Nephron (organoid): ENCODE results near the gene NEK10.
A peak's percentile ranks its signal among the peaks of the same experiment; 100 is the strongest.
"Not testable (repeated sequence)": the region's sequence is repeated elsewhere in the genome, so short reads cannot be mapped to it uniquely, and the experiment has no call there.

ENCODE experiments used
- H3K27ac Mint-ChIP-seq, 3 experiments: 2 replicates each; pipeline ENCODE4 v1.8.0; 2020; ENCODE audit warnings: mixed read lengths in 3 of 3, mild to moderate bottlenecking in 2 of 3, moderate library complexity in 1 of 3
- H3K27me3 Mint-ChIP-seq: 2 replicates; pipeline ENCODE4 v1.8.0; 2021; ENCODE audit warnings: low read depth, mild to moderate bottlenecking, moderate library complexity, mixed read lengths
- H3K36me3 Mint-ChIP-seq: 2 replicates; pipeline ENCODE4 v1.8.0; 2020; ENCODE audit warnings: low read depth, mixed read lengths
- H3K4me1 Mint-ChIP-seq: 2 replicates; pipeline ENCODE4 v1.8.0; 2020; ENCODE audit warnings: mixed read lengths
- H3K4me3 Mint-ChIP-seq, 3 experiments: 2 replicates each; pipeline ENCODE4 v1.8.0; 2020; ENCODE audit warnings: mild to moderate bottlenecking in 3 of 3, mixed read lengths in 3 of 3, moderate library complexity in 2 of 3
- H3K9me3 Mint-ChIP-seq: 2 replicates; pipeline ENCODE4 v1.8.0; 2020; ENCODE audit warnings: mixed read lengths
- TF ChIP-seq, protein P1 (sequence below), 3 experiments: fragments of 200-600 bp; sonication (generic); IDR thresholded peaks; one replicate each; pipeline ENCODE4 v1.5.0; 2021; ENCODE audit warnings: antibody characterized with exemption in 3 of 3; ENCODE audit not compliant: unreplicated experiment in 3 of 3

Gene NEK10

DNA sequence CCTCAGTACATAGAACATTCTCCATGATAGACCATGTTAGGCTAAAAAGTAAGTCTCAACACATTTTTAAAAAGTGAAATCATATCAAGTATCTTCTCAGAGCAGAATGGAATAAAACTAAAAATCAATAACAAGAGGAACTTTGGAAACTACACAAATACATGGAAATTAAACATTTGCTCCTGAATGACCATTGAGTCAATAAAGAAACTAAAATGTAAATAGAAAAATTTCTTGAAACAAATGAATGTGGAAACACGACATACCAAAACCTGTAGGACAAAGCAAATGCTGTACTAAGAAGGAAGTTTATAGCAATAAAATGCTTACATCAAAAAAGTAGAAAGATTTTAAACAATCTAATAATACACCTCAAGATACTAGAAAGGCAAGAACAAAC is 33.6 kb downstream of the NEK10 start:
- no peak overlapping the region for H3K27ac Mint-ChIP-seq
- H3K4me3 Mint-ChIP-seq, result no peak overlapping the region
- H3K36me3 Mint-ChIP-seq, result no peaks in the 10 kb centered on the region
- TF ChIP-seq, protein P1, sequence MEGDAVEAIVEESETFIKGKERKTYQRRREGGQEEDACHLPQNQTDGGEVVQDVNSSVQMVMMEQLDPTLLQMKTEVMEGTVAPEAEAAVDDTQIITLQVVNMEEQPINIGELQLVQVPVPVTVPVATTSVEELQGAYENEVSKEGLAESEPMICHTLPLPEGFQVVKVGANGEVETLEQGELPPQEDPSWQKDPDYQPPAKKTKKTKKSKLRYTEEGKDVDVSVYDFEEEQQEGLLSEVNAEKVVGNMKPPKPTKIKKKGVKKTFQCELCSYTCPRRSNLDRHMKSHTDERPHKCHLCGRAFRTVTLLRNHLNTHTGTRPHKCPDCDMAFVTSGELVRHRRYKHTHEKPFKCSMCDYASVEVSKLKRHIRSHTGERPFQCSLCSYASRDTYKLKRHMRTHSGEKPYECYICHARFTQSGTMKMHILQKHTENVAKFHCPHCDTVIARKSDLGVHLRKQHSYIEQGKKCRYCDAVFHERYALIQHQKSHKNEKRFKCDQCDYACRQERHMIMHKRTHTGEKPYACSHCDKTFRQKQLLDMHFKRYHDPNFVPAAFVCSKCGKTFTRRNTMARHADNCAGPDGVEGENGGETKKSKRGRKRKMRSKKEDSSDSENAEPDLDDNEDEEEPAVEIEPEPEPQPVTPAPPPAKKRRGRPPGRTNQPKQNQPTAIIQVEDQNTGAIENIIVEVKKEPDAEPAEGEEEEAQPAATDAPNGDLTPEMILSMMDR (IDR thresholded peaks at IDR 0.05; ENCODE audit: unreplicated experiment in 3 of 3), result no peak
- no peaks in the 10 kb centered on the region for H3K4me1 Mint-ChIP-seq
- H3K27me3 Mint-ChIP-seq, result no peaks in the 10 kb centered on the region
- H3K9me3 Mint-ChIP-seq, result peaks cover 15% of the 10 kb centered on the region

DNA sequence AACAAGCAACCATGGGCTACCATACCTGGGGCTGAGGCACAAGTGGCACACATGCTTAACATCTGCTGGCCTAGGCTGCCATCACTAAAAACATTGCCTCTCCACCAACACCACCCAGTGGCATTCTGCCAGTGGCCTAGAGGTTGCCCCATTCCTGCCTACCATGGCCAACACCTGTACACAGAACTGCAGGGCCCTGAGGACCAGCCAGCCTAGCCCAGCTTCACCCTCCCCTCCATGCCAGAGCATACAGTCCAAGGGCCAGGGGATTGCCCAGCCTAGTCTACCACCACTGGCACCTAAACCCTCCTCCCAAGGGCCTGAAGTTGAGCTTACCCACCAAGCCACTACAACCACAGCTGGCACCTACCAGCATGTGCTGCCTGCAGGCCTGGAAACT is 35.3 kb downstream of the NEK10 start:
- H3K36me3 Mint-ChIP-seq, result no peaks in the 10 kb centered on the region
- TF ChIP-seq, protein P1 (IDR thresholded peaks at IDR 0.05; ENCODE audit: unreplicated experiment in 3 of 3), result no peak
- H3K4me3 Mint-ChIP-seq, result no peak overlapping the region
- H3K9me3 Mint-ChIP-seq, result peaks cover 15% of the 10 kb centered on the region
- H3K27ac Mint-ChIP-seq, result no peak overlapping the region
- no peaks in the 10 kb centered on the region for H3K27me3 Mint-ChIP-seq
- no peaks in the 10 kb centered on the region for H3K4me1 Mint-ChIP-seq

DNA sequence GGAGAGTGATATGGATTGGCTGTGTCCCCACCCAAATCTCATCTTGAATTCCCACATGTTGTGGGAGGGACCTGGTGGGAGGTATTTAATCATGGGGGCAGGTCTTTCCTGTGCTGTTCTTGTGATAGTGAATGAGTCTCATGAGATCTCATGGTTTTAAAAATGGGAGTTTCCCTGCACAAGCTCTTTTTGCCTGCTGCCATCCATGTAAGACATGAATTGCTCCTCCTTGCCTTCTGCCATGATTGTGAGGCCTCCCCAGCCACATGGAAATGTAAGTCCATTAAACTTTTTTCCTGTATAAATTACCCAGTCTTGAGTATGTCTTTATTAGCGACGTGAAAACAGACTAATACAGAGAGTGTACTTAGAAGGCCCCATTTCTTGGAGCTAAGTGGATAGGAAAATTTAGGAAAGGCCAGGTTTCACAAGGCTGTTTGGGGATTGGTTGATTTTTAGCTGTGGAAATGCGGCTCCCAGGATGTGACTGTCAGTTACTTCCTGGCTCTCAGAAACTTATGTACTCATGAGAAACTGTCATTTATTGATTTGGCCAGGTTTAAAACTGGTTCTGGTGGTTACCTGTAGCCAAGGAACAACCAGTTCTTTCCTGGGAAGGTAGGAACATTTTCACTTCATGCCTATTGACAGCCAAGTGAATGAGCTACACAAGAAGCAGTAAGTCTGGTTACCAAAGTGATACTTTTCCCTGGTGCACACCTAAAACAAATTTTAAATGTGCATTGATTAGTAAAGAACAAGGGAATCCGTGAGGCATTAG is 40.0 kb downstream of the NEK10 start:
- H3K36me3 Mint-ChIP-seq, H3K9me3 Mint-ChIP-seq, H3K4me1 Mint-ChIP-seq, H3K27ac Mint-ChIP-seq, H3K27me3 Mint-ChIP-seq, H3K4me3 Mint-ChIP-seq: not testable (repeated sequence)

DNA sequence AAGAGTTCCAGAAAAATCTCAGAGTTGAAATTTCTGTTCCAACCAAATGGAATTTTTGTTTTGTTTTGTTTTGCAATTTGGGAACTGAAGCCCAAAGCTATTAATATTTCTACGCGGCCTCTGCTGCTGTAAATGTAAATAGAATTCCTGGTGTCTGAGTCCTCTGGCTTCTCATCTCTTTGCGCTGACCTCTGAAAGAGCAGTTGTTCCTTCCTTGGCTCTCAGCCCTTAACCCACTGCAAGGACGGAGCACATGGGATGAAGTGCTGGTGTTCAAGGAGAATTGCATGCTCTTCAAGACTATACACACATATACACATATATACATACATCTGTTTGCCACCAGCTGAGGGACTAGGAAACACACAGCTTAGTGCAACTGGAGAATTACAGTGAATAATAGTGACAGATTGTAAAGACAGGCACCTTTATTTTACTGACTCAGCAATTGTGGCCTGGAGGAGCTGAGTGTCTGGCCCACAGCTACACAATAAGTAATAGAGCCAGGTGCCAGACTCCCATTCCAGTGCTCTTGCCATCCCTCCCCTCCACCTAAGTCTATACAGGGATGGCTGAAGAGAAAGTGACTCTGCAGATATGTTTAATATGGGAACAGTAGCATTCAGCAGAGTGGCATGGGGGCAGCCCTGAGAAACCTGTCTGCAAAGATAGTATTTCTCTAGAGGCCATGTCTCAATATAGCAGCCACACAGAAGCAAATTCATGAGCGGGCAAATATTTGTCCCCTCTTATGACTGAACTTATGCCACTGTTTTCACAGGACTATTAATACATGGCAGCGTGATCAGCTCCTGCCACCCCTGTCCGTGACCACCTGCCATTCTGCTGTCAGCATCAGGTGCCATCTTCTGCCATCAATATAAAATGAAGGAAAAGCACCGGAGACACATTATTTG is 42.3 kb downstream of the NEK10 start:
- TF ChIP-seq, protein P1 (IDR thresholded peaks at IDR 0.05; ENCODE audit: unreplicated experiment in 3 of 3), result no peak
- no peaks in the 10 kb centered on the region for H3K27me3 Mint-ChIP-seq

GRCh38 chr3:27326202-27326601 is 43.0 kb downstream of the NEK10 start:
- Mint-ChIP-seq H3K27ac (peak overlapping the region in 1 of 3 experiments; percentile 40), H3K9me3 (peaks cover 3% of the 10 kb centered on the region), H3K27me3 (no peaks in the 10 kb centered on the region), H3K36me3 (peaks cover 6% of the 10 kb centered on the region), H3K4me3 (no peak overlapping the region), H3K4me1 (peaks cover 10% of the 10 kb centered on the region)
- TF ChIP-seq, protein P1 (IDR thresholded peaks at IDR 0.05; ENCODE audit: unreplicated experiment in 3 of 3), result no peak

More for the DNA sequence above, 42.3 kb downstream of the NEK10 start:
- H3K4me3 Mint-ChIP-seq, result no peak overlapping the region
- H3K36me3 Mint-ChIP-seq, result peaks cover 6% of the 10 kb centered on the region
- H3K9me3 Mint-ChIP-seq, result peaks cover 3% of the 10 kb centered on the region
- H3K4me1 Mint-ChIP-seq, result peaks cover 10% of the 10 kb centered on the region
- H3K27ac Mint-ChIP-seq, result peak overlapping the region in 2 of 3 experiments; percentile 31 to 40

DNA sequence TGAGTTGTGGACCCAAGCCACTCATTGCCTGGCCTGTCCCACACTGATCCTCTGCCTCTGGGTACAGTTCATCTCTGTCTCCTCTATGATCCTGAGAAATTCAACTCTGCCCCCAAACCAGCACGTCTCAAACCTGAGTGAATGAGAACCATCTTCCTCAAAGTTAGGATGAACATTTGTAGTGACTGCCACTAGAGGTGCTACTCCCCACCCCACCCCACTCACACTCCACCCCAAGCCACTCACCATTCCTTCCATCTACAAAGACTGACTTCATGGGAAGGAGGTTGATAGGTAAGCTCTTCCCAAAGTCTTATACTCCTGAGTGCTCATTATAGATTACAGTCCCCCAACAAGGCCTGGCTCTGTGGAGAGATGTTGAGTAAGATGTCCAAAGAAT is 43.8 kb downstream of the NEK10 start:
- Mint-ChIP-seq H3K4me3 (no peak overlapping the region), H3K4me1 (peaks cover 10% of the 10 kb centered on the region), H3K27me3 (no peaks in the 10 kb centered on the region), H3K27ac (no peak overlapping the region), H3K9me3 (peaks cover 3% of the 10 kb centered on the region), H3K36me3 (peaks cover 6% of the 10 kb centered on the region)
- TF ChIP-seq, protein P1 (IDR thresholded peaks at IDR 0.05; ENCODE audit: unreplicated experiment in 3 of 3), result no peak
